Subcutaneous adipose tissue (tissue), 4 donors: ENCODE data around the gene KIDINS220. TPM values are rescaled to one million over a fixed set of nuclear protein-coding genes. Genes with fewer than 3 reads are reported as not detected.

ENCODE experiments used
- total RNA-seq, 4 donors: library from RNA; depleted of rRNA; stranded (reverse); fragments of >200 nt; gene quantifications; one replicate each; pipeline ENCODE4 v1.1.0, GENCODE V29; 2016
- TF ChIP-seq, protein P1 (sequence below): fragments of 450-650 bp; IDR thresholded peaks from one replicate; pipeline ENCODE4 v1.5.1; 2016; ENCODE audit warnings: low read depth, mild to moderate bottlenecking, control low read depth, antibody characterized with exemption, moderate library complexity

KIDINS220 gene
- total RNA-seq, 4 donors from 2014 or later = 83.0 to 107 (median 88.9) TPM

DNA sequence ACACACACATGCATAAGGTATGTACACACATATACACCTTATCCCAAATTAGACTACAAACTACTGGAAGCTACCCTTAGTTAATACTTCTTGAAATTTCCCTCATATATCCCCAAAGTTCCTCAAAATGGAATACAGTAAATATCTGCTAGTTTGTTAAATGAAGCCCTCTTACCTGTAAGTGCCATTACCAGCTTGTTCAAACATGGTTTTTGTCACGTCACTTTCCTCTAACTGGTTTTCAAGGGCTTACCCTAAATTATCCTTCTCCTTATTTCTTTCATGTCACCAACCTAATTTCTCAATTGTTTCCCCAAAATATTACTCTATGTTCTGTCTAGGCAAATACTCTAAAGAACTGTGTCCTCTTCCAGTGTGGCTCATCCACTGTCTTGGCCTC, 24.4 kb upstream of the KIDINS220 start:
- TF ChIP-seq, protein P1, sequence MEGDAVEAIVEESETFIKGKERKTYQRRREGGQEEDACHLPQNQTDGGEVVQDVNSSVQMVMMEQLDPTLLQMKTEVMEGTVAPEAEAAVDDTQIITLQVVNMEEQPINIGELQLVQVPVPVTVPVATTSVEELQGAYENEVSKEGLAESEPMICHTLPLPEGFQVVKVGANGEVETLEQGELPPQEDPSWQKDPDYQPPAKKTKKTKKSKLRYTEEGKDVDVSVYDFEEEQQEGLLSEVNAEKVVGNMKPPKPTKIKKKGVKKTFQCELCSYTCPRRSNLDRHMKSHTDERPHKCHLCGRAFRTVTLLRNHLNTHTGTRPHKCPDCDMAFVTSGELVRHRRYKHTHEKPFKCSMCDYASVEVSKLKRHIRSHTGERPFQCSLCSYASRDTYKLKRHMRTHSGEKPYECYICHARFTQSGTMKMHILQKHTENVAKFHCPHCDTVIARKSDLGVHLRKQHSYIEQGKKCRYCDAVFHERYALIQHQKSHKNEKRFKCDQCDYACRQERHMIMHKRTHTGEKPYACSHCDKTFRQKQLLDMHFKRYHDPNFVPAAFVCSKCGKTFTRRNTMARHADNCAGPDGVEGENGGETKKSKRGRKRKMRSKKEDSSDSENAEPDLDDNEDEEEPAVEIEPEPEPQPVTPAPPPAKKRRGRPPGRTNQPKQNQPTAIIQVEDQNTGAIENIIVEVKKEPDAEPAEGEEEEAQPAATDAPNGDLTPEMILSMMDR = no peak

DNA sequence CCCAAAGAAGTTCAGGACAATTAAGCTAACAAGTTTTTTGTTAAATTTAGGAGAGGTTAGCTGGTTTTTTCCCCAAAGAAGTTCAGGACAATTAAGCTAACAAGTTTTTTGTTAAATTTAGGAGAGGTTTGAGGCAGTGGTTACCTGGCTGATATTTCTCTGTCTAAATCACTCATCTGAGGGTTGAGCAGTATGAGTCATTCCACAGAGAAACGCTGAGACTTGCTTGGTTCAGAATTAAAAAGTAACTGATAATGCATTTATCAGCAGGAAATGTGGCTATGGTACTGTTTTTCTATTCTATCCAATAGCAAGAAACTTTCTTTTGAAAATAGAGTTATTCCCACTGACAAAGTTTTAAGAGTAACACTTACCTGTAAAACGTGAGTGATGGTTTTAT, 22.8 kb upstream of the KIDINS220 start:
- TF ChIP-seq, protein P1 = no peak

DNA sequence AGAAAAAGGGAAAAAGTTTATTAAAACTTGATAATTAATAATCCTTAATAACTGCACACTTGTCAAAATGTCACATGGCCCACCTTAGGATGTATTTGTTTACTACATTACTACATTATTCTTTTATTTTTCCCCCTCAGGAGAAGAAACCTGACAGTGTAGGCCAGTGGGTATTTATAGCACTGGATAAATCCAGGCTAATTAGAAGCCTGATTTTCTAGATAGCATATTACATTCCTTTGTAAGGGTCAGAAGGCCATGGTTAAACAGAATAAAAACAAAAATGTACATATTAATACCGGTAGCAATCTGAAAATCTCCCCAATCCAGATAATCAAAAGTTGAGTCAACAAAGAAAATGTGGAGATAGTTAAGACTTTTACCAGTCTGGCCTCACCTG, 21.5 kb upstream of the KIDINS220 start:
- TF ChIP-seq, protein P1 = no peak

DNA sequence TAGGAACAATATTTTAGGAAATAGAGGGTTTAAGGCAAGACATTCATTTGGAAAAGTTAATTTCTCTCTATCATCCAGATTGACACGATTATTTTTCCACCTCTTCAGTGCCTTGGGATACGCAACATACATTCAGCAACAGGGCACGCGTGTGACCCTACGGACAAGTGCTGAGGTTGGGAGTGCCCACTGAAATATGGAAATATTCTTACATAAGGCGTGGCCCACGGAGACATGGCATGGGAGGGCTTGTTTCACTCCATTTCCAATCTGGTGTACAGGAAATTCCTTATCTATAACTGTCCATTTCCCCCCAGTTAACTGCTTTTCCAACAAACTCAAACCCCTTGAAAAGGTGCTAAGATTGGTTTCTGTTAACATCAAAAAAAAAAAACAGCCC, 20.9 kb upstream of the KIDINS220 start:
- TF ChIP-seq, protein P1 = no peak

DNA sequence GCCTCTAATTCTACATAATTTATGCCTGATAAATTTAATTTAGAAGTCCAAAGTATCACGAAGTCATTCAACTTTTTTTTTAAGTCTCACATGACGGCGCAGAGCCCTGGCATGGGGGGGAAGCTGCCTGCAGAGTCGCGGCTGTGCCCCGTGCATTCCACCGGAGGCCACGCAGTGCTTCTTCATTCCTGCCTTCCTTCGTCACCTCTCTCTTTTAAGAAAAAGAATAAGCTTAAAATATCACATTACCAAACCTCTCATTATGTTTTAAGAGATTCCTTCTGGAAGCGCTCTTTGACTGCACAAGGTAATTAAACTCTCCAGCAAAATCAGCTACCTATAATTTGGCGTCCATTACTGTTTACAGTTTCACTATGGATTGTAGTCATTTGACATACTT, 20.3 kb upstream of the KIDINS220 start:
- TF ChIP-seq, protein P1 = no peak

DNA sequence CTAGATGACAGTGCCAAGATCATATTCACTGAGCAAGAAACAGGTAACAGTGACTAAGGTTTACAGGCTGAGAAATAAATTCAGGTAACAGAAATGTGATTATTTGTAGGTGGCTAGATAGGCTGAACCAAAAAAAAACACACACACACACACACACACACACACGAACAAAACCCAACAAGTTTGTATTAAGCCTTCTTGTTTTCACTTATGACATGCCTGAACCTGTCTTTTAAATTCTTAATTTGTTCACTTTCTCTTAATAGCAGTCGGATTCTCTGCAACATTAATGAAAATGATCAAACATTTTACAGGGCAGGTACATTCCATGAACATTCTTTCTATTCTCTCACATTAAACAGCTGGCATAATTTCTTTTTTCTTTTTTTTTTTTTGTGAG, 18.8 kb upstream of the KIDINS220 start:
- TF ChIP-seq, protein P1 = no peak

DNA sequence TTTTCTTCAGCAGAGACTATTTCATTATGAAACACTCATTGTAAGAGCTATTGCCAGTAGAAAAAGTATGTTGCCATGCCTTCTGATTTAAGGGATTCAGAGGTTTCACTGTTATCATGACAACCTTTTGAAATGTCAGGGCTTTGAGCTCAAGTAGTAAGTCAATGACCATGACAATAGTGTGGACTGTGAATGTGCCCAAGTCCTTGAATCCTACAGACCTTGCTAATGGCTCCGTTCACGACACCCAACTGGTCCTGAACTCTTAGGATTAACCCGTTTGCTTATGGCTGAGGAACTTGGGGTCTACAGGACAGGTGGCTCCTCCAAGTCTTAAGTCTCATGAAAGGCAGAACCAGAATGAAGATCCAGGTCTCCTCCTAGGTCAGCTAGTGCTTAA, 17.6 kb upstream of the KIDINS220 start:
- TF ChIP-seq, protein P1 = no peak

DNA sequence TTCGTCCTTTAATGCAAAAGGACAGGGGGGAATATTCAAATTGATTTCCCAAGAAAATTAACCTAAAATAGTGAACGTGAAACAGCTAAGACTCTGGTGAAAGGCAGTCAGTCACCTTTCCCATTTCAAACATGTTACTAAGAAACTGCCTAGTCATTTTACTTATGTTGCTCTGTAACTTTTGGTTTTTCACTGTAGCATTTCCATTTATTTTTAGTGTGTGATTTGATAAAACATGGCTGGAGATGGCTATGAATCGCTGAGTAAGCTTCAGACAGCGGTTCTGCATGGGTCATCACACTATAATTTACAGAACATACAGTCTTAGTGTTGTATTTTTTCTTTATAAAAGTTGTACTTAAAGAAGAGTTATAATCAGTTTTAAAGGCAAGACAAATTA, 16.0 kb upstream of the KIDINS220 start:
- TF ChIP-seq, protein P1 = no peak
